RWPE1 (cell line): ENCODE data around the gene PLAAT1.

ENCODE experiments used
- CTCF ChIA-PET: fragments of 350-600 bp; sonication (Branson Sonifier 250); formaldehyde crosslinking; extraction: SDS; loops from one replicate; lab custom pipeline; 2021; lab: Yijun Ruan, JAX
- POLR2A ChIA-PET: fragments of 400-600 bp; formaldehyde crosslinking; extraction: SDS; loops from one replicate; lab custom pipeline; 2020; ENCODE audit warnings: antibody characterized with exemption; ENCODE audit not compliant: low non-redundant PET; lab: Yijun Ruan, JAX
- DNase-seq: peaks from one replicate; pipeline ENCODE4 v3.0.0; 2012; ENCODE audit warnings: low spot score
- H3K27ac ChIP-seq: fragments of 450-650 bp; 2 replicates; pipeline ENCODE4 v1.5.1; 2017
- TF ChIP-seq, protein P1 (sequence below): fragments of 450-650 bp; conservative IDR thresholded peaks from 2 replicates; pipeline ENCODE4 v1.5.1; 2017; ENCODE audit warnings: low read depth, mild to moderate bottlenecking

The PLAAT1 gene

DNA sequence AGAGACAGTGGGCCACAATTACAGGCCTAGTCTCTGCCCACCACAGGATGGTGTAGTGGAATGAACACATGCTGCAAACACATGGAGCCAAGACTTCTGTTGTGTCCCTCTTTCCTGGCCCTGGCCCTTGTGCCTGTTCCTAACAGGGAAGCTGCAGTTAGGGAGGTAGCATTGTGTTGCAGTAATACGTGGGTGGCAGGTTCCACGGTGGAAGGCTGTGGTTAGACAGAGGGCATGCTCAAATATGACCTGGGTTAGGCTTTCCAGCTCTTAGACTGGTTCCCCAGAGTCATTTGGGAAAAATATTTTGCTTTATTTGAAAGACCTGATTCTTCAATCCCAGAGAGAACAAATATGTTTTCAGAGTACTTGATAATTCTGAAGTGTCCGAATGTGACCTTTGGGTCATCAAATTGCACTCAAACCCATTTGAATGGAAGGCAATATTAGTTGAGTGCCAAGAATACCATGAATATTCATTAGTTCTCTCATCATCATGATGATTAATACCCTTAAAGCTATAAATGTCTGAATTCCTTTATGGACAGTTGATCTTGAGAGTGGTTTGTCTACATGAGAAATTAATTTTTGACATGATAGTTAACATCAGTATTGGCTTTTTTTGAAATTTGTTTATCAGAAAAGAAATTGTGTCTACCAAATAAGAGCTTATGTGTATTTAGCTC, 28.5 kb downstream of the PLAAT1 start:
- DNase-seq = no peak
- TF ChIP-seq, protein P1, sequence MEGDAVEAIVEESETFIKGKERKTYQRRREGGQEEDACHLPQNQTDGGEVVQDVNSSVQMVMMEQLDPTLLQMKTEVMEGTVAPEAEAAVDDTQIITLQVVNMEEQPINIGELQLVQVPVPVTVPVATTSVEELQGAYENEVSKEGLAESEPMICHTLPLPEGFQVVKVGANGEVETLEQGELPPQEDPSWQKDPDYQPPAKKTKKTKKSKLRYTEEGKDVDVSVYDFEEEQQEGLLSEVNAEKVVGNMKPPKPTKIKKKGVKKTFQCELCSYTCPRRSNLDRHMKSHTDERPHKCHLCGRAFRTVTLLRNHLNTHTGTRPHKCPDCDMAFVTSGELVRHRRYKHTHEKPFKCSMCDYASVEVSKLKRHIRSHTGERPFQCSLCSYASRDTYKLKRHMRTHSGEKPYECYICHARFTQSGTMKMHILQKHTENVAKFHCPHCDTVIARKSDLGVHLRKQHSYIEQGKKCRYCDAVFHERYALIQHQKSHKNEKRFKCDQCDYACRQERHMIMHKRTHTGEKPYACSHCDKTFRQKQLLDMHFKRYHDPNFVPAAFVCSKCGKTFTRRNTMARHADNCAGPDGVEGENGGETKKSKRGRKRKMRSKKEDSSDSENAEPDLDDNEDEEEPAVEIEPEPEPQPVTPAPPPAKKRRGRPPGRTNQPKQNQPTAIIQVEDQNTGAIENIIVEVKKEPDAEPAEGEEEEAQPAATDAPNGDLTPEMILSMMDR = no peak
- POLR2A ChIA-PET = no interaction called here
- no peak overlapping the region for H3K27ac ChIP-seq
- CTCF ChIA-PET = no interaction called here

DNA sequence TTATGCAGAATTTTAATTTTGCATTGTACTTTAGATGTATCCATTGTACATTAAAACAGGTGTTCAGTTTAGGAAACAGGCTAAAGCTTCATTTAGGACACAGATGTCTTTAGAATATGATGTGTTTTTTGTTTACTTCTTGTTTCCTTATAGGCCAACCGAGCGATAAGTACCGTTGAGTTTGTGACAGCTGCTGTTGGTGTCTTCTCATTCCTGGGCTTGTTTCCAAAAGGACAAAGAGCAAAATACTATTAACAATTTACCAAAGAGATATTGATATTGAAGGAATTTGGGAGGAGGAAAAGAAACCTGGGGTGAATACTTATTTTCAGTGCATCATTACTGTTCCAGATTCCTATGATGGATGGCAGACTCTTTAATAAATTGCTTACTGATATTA, 29.4 kb downstream of the PLAAT1 start:
- CTCF ChIA-PET = interaction anchor here (0.5 kb wide), 1 partner anchor 51 kb away, joined by 4 read pairs; no protein-coding TSS in a partner anchor
- no peak for DNase-seq
- POLR2A ChIA-PET = no interaction called here
- H3K27ac ChIP-seq = no peak overlapping the region
- TF ChIP-seq, protein P1 = no peak

DNA sequence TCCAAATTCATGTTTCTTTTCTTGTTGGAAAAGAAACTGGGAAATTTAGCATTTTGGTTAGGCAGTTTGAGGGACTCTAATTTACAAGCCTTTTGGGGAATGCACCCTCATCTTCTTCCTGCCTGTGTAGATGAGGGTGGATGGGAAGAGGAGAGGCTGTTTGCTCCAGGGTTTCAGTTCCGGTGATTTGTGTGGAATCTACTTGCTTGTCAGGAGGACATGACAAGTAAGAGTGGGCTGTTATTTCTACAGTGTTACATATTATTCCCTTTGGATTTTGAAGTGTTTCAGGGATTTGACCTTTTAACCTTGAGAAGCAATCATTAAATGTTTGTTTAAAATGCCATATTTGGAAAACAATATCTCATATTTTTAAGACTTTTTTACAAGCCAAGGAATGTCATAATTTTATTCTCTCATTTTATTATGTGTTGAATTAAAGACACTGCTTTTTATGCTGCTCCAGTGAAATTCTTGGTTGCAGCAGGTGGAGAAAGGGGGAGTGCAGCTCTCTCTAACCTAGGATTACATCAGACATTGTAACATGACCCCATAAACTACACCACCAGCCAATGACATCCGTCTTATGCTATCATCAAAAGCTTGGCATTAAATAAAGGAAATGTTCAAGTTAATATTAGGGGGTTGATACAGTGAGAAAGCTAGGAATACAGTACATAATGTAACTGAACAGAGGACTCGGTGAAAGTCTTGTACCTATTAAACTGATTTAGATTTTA, 30.2 kb downstream of the PLAAT1 start:
- no peak for DNase-seq
- TF ChIP-seq, protein P1 = no peak
- ChIA-PET CTCF (no interaction called here), POLR2A (no interaction called here)
- no peak overlapping the region for H3K27ac ChIP-seq

DNA sequence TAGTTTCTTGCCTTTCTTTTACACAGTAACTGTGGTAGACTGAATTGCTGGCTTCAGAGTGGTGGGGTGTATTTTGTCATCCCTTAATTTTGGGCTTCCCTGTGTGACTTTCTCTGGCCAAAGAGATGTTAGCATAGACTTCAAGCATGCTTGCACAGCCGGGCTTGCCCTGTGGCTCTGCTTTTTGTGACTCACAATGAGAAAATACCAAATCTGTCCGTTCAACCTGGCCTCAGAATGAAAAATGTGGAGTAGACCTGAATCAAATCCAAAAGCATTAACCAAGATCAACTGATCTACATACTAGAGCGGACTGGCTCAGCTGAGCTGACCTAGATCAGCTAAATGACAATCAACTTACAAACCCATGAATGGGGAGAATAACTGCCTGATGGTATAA, 51.4 kb downstream of the PLAAT1 start:
- DNase-seq = no peak
- CTCF ChIA-PET = no interaction called here
- TF ChIP-seq, protein P1 = no peak

DNA sequence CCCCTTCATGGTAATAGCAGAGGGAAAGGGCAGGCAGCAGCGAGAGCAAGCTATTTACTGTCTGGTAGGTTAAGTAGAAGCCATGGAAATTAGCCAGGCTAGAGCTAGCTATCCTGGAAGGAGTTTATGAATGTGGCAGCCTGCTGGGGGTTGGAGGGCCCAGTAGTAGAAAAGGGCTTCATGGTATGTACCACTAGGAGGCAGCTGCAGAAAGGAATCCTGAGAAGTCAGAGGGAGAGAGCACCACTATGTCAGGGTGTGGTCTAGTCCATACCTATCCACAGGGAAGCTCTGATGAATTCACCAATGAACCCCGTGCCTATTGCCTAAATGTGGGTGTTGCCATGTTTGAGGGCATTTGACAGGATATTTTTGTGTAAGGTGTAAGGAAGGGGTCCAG, 55.0 kb downstream of the PLAAT1 start:
- no peak overlapping the region for H3K27ac ChIP-seq
- no peak for DNase-seq
- TF ChIP-seq, protein P1 = no peak
- POLR2A ChIA-PET = no interaction called here
- CTCF ChIA-PET = no interaction called here

More for the DNA sequence above, 51.4 kb downstream of the PLAAT1 start:
- H3K27ac ChIP-seq = no peak overlapping the region
- POLR2A ChIA-PET = no interaction called here

DNA sequence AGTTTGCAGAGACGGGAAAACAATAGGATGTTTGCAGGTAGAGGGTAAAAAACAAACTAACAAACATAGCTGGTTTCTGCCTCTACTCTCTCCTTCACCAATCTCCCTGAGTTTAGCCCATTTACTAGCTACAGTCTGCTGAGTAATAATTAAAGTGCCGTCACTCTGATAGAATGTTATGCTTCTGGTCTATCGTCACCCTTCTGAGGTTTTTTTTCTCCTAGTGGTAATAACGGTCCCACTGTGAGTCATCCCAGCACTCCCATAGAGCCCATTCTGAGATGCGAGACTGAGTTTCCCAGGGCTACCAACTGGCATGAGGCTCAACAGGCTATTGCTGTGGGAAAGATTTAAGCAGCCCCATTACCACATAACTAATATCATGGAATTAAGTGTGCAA, 56.4 kb downstream of the PLAAT1 start:
- DNase-seq = no peak
- TF ChIP-seq, protein P1 = no peak
- ChIA-PET CTCF (interaction anchor here (0.8 kb wide), 1 partner anchor 9 kb away, joined by 4 read pairs; no protein-coding TSS in a partner anchor), POLR2A (no interaction called here)
- H3K27ac ChIP-seq = no peak overlapping the region
